K562 (cell line): ENCODE results near the gene ATG10.

ENCODE experiments used
- CBX5 ChIP-seq: IDR thresholded peaks from 2 replicates; pipeline ENCODE4 v1.6.1; 2014; ENCODE audit warnings: low read depth, borderline replicate concordance
- CEBPB ChIP-seq: fragments of 450-650 bp; IDR thresholded peaks from 2 replicates; pipeline ENCODE4 v1.6.1; 2016; ENCODE audit warnings: missing genetic modification characterization, missing compliant biosample characterization
- CTCF ChIP-seq, 3 experiments: IDR thresholded peaks in 2 of 3; conservative IDR thresholded peaks in 1 of 3; 2 replicates each; pipeline ENCODE4 v1.5.1; 2011 to 2012; ENCODE audit warnings: low read length in 3 of 3, mild to moderate bottlenecking in 3 of 3, control low read depth in 2 of 3, improper control_type of control experiment in 1 of 3, inconsistent platforms in 1 of 3, low read depth in 1 of 3, mixed read lengths in 1 of 3, moderate library complexity in 1 of 3; ENCODE audit not compliant: insufficient read depth in 2 of 3
- FOXP1 ChIP-seq: sonication (generic); formaldehyde crosslinking; IDR thresholded peaks from 2 replicates; pipeline ENCODE4 v1.8.0; 2022; ENCODE audit warnings: mild to moderate bottlenecking, missing genetic modification reagents
- MYBL2 ChIP-seq, 2 experiments: fragments of 450-650 bp in 1 of 2; sonication (generic) in 1 of 2; formaldehyde crosslinking in 1 of 2; IDR thresholded peaks; 2 replicates each; pipeline versions ENCODE4 v1.6.1 to v1.8.1; 2017 to 2022; ENCODE audit warnings: borderline replicate concordance in 1 of 2, inconsistent platforms in 1 of 2, low read depth in 1 of 2, mild to moderate bottlenecking in 1 of 2, missing genetic modification reagents in 1 of 2, moderate library complexity in 1 of 2
- MYC ChIP-seq, 2 experiments: fragments of 250-450 bp in 1 of 2; sonication (Bioruptor Pico) in 1 of 2; IDR thresholded peaks; 2 replicates each; pipeline versions ENCODE4 v1.5.1 to v1.6.1; 2012 to 2021; ENCODE audit warnings: low read depth in 2 of 2, borderline replicate concordance in 1 of 2, improper control_type of control experiment in 1 of 2, low read length in 1 of 2, mild to moderate bottlenecking in 1 of 2, moderate library complexity in 1 of 2
- POLR2AphosphoS5 ChIP-seq: IDR thresholded peaks from 2 replicates; pipeline ENCODE4 v1.6.1; 2011; ENCODE audit warnings: mild to moderate bottlenecking, low read depth, low read length, moderate library complexity; ENCODE audit not compliant: control insufficient read depth, insufficient read depth
- TCFL5 ChIP-seq: fragments of 250-450 bp; sonication (Bioruptor Pico); conservative IDR thresholded peaks from 2 replicates; pipeline ENCODE4 v1.6.1; 2021; ENCODE audit warnings: mild to moderate bottlenecking, moderate library complexity, matching md5 sums
- YY1 ChIP-seq, 3 experiments: IDR thresholded peaks; 2 replicates each; pipeline ENCODE4 v1.6.1; 2011; ENCODE audit warnings: low read length in 2 of 3, mild to moderate bottlenecking in 2 of 3, moderate library complexity in 2 of 3, borderline replicate concordance in 1 of 3, control low read depth in 1 of 3, low read depth in 1 of 3; ENCODE audit not compliant: insufficient read depth in 3 of 3, insufficient replicate concordance in 2 of 3, control insufficient read depth in 1 of 3, insufficient read length in 1 of 3; ENCODE audit errors: extremely low read depth in 1 of 3
- ZC3H4 ChIP-seq: sonication (generic); formaldehyde crosslinking; IDR thresholded peaks from 2 replicates; pipeline ENCODE4 v1.9.0; 2021; ENCODE audit warnings: missing genetic modification reagents, borderline replicate concordance
- ZNF12 ChIP-seq: sonication (generic); formaldehyde crosslinking; IDR thresholded peaks from 2 replicates; pipeline ENCODE4 v1.4.0; 2020; ENCODE audit warnings: mild to moderate bottlenecking, missing genetic modification reagents
- TF ChIP-seq, protein P1 (sequence below): fragments of 250-450 bp; sonication (Bioruptor Pico); IDR thresholded peaks from 2 replicates; pipeline ENCODE4 v1.8.0; 2022; ENCODE audit warnings: moderate library complexity, mild to moderate bottlenecking, inconsistent platforms

DNA sequence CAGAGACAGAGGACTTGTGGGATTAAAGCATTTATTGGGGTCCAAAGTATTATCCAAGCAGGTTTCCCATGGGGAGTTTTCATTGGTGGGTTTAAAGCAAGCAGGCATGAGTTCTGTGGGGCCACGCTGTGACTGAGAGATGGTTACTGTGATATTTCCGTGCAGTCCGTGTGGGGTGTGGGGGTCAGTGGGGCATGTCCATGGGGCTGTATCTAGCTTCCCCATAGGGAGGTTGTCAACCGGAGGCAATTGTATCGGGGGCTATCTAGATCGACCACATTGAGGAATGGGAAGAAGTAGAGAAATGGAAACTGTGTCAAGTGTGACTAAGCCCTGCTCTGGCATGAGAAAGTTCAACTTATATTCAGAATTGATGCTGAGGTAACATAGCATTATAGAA, 313.4 kb downstream of the ATG10 start:
- TF ChIP-seq POLR2AphosphoS5 = peak; percentile 53; the same call in 1 of the 2 replicates
- TF ChIP-seq ZC3H4 (CRISPR knock-in tag) = no peak
- no peak for TF ChIP-seq FOXP1 (CRISPR knock-in tag)
- no peak for TF ChIP-seq CEBPB (tag)
- no peak for TF ChIP-seq MYC (IDR thresholded peaks at IDR 0.05; ENCODE audit: low read depth, low read length)
- no peak for TF ChIP-seq MYC (CRISPR knock-in tag; IDR thresholded peaks at IDR 0.05; ENCODE audit: borderline replicate concordance, low read depth)
- 0 out of 2 replicates have a peak, but pooled peaks have one; percentile 37 for TF ChIP-seq MYBL2 (IDR thresholded peaks at IDR 0.05; ENCODE audit: low read depth)
- TF ChIP-seq MYBL2 (CRISPR knock-in tag; IDR thresholded peaks at IDR 0.05; ENCODE audit: borderline replicate concordance) = no peak
- no peak for TF ChIP-seq ZNF12 (CRISPR knock-in tag)
- TF ChIP-seq, protein P1, sequence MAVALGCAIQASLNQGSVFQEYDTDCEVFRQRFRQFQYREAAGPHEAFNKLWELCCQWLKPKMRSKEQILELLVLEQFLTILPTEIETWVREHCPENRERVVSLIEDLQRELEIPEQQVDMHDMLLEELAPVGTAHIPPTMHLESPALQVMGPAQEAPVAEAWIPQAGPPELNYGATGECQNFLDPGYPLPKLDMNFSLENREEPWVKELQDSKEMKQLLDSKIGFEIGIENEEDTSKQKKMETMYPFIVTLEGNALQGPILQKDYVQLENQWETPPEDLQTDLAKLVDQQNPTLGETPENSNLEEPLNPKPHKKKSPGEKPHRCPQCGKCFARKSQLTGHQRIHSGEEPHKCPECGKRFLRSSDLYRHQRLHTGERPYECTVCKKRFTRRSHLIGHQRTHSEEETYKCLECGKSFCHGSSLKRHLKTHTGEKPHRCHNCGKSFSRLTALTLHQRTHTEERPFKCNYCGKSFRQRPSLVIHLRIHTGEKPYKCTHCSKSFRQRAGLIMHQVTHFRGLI (CRISPR knock-in tag) = no peak
- no peak for TF ChIP-seq TCFL5 (CRISPR knock-in tag)
- no peak for TF ChIP-seq CBX5
- no peak for TF ChIP-seq YY1 (IDR thresholded peaks at IDR 0.05; ENCODE audit: borderline replicate concordance in 1 of 3, control insufficient read depth in 1 of 3, extremely low read depth in 1 of 3, insufficient read depth in 3 of 3, insufficient read length in 1 of 3, insufficient replicate concordance in 2 of 3, low read depth in 1 of 3, low read length in 2 of 3)
- TF ChIP-seq CTCF (IDR thresholded peaks at IDR 0.05 in 2 of 3, conservative IDR thresholded peaks at IDR 0.05 in 1 of 3; ENCODE audit: insufficient read depth in 2 of 3, low read depth in 1 of 3, low read length in 3 of 3) = no peak
